ENCODE measurements around the gene MYO5B.

Gene MYO5B

DNA sequence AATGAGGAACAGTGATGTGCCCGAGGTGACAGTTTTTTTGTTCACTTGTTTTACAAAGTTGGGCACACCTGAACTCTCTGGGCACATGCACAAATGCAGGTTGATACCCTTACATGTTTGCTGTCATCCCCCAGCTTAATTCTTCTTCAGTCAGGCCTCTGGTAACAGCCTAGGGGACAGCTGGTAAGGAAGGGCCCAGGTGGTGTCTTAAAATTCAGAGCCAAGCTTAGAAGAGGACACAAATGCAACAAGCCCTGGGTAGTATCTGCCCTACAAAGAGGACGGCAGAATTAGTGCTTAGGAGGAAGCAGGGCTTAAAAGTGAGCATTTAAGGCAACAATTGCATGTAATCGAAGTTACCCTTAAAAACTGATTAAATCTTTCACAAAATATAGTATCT, 209.7 kb downstream of the MYO5B start:
- H3F3A ChIP-seq (ENCODE audit: insufficient read depth, low read length) = no peaks in the 10 kb centered on the region
- no peaks in the 10 kb centered on the region for H3K36me3 ChIP-seq (replicated peaks; ENCODE audit: insufficient read depth, low read length)
- no peak overlapping the region for H3K27ac ChIP-seq (ENCODE audit: low read length)
- no peak for DNase-seq
- no peaks in the 10 kb centered on the region for H3K27me3 ChIP-seq (replicated peaks; ENCODE audit: insufficient read depth, low read length)
- no peak overlapping the region for H3K4me2 ChIP-seq (ENCODE audit: low read depth, low read length)
- no peak overlapping the region for H3K4me3 ChIP-seq (ENCODE audit: low read length)
- no peaks in the 10 kb centered on the region for H3K79me2 ChIP-seq (ENCODE audit: low read length)
- TF ChIP-seq, protein P1, sequence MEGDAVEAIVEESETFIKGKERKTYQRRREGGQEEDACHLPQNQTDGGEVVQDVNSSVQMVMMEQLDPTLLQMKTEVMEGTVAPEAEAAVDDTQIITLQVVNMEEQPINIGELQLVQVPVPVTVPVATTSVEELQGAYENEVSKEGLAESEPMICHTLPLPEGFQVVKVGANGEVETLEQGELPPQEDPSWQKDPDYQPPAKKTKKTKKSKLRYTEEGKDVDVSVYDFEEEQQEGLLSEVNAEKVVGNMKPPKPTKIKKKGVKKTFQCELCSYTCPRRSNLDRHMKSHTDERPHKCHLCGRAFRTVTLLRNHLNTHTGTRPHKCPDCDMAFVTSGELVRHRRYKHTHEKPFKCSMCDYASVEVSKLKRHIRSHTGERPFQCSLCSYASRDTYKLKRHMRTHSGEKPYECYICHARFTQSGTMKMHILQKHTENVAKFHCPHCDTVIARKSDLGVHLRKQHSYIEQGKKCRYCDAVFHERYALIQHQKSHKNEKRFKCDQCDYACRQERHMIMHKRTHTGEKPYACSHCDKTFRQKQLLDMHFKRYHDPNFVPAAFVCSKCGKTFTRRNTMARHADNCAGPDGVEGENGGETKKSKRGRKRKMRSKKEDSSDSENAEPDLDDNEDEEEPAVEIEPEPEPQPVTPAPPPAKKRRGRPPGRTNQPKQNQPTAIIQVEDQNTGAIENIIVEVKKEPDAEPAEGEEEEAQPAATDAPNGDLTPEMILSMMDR (IDR thresholded peaks at IDR 0.05; ENCODE audit: low read length) = no peak
- TF ChIP-seq EZH2phosphoT487 (IDR thresholded peaks at IDR 0.05; ENCODE audit: low read length) = no peak
- TF ChIP-seq EZH2 (optimal IDR thresholded peaks at IDR 0.05; ENCODE audit: low read depth, low read length) = no peak
- H4K20me1 ChIP-seq (ENCODE audit: insufficient read depth, low read length) = no peaks in the 10 kb centered on the region
- no peaks in the 10 kb centered on the region for H3K4me1 ChIP-seq (ENCODE audit: low read length)
- no peak overlapping the region for H2AFZ ChIP-seq (ENCODE audit: low read length)
- H3K9me3 ChIP-seq (replicated peaks; ENCODE audit: insufficient read depth, low read length) = no peaks in the 10 kb centered on the region
- H3K9ac ChIP-seq (ENCODE audit: low read length) = no peak overlapping the region
- H3K9me2 ChIP-seq (replicated peaks; ENCODE audit: insufficient read depth, low read length) = no peaks in the 10 kb centered on the region

- no peaks in the 10 kb centered on the region for H3K27me3 ChIP-seq (replicated peaks; ENCODE audit: insufficient read depth, low read length)
- H3F3A ChIP-seq (ENCODE audit: insufficient read depth, low read length) = no peaks in the 10 kb centered on the region
- H3K79me2 ChIP-seq (ENCODE audit: low read length) = no peaks in the 10 kb centered on the region
- no peak for DNase-seq
- H3K4me2 ChIP-seq (ENCODE audit: low read depth, low read length) = no peak overlapping the region
- H3K9me3 ChIP-seq (replicated peaks; ENCODE audit: insufficient read depth, low read length) = no peaks in the 10 kb centered on the region
- H3K9me2 ChIP-seq (replicated peaks; ENCODE audit: insufficient read depth, low read length) = no peaks in the 10 kb centered on the region
- no peak for TF ChIP-seq EZH2 (optimal IDR thresholded peaks at IDR 0.05; ENCODE audit: low read depth, low read length)
- no peak for TF ChIP-seq EZH2phosphoT487 (IDR thresholded peaks at IDR 0.05; ENCODE audit: low read length)
- TF ChIP-seq, protein P1 (IDR thresholded peaks at IDR 0.05; ENCODE audit: low read length) = no peak
- H3K4me1 ChIP-seq (ENCODE audit: low read length) = no peaks in the 10 kb centered on the region
- H4K20me1 ChIP-seq (ENCODE audit: insufficient read depth, low read length) = no peaks in the 10 kb centered on the region
- H3K9ac ChIP-seq (ENCODE audit: low read length) = no peak overlapping the region
- H3K27ac ChIP-seq (ENCODE audit: low read length) = no peak overlapping the region
- no peaks in the 10 kb centered on the region; the same call in 1 of the 2 replicates for H3K36me3 ChIP-seq (replicated peaks; ENCODE audit: insufficient read depth, low read length)
- no peak overlapping the region for H2AFZ ChIP-seq (ENCODE audit: low read length)
- H3K4me3 ChIP-seq (ENCODE audit: low read length) = no peak overlapping the region
These were observed 214.1 kb downstream of the MYO5B start for GRCh38 chr18:49980896-49981295.

GRCh38 chr18:49976795-49977560, 218.0 kb downstream of the MYO5B start:
- no peaks in the 10 kb centered on the region for H3K27me3 ChIP-seq (replicated peaks; ENCODE audit: insufficient read depth, low read length)
- H3K9ac ChIP-seq (ENCODE audit: low read length) = no peak overlapping the region
- no peak overlapping the region for H3K4me3 ChIP-seq (ENCODE audit: low read length)
- H3K27ac ChIP-seq (ENCODE audit: low read length) = no peak overlapping the region
- H3K9me2 ChIP-seq (replicated peaks; ENCODE audit: insufficient read depth, low read length) = no peaks in the 10 kb centered on the region
- no peaks in the 10 kb centered on the region for H3K4me1 ChIP-seq (ENCODE audit: low read length)
- H2AFZ ChIP-seq (ENCODE audit: low read length) = no peak overlapping the region
- H4K20me1 ChIP-seq (ENCODE audit: insufficient read depth, low read length) = no peaks in the 10 kb centered on the region
- H3F3A ChIP-seq (ENCODE audit: insufficient read depth, low read length) = no peaks in the 10 kb centered on the region
- no peaks in the 10 kb centered on the region for H3K9me3 ChIP-seq (replicated peaks; ENCODE audit: insufficient read depth, low read length)
- TF ChIP-seq, protein P1 (IDR thresholded peaks at IDR 0.05; ENCODE audit: low read length) = no peak
- TF ChIP-seq EZH2phosphoT487 (IDR thresholded peaks at IDR 0.05; ENCODE audit: low read length) (no peak), EZH2 (optimal IDR thresholded peaks at IDR 0.05; ENCODE audit: low read depth, low read length) (no peak)
- DNase-seq = no peak
- no peaks in the 10 kb centered on the region for H3K79me2 ChIP-seq (ENCODE audit: low read length)
- no peak overlapping the region for H3K4me2 ChIP-seq (ENCODE audit: low read depth, low read length)
- no peaks in the 10 kb centered on the region; the same call in 1 of the 2 replicates for H3K36me3 ChIP-seq (replicated peaks; ENCODE audit: insufficient read depth, low read length)
